HPDE6-E6E7 (cell line): ENCODE measurements around the gene B4GALT7.
"Not testable (repeated sequence)": the region's sequence is repeated elsewhere in the genome, so short reads cannot be mapped to it uniquely, and the experiment has no call there.

Source experiments
- DNase-seq: peaks from one replicate; pipeline ENCODE4 v3.0.0; 2011; ENCODE audit warnings: missing footprints; ENCODE audit errors: extremely low spot score

Gene B4GALT7, protein sequence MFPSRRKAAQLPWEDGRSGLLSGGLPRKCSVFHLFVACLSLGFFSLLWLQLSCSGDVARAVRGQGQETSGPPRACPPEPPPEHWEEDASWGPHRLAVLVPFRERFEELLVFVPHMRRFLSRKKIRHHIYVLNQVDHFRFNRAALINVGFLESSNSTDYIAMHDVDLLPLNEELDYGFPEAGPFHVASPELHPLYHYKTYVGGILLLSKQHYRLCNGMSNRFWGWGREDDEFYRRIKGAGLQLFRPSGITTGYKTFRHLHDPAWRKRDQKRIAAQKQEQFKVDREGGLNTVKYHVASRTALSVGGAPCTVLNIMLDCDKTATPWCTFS

GRCh38 chr5:177599731-177600507, at the start of gene B4GALT7:
Gene B4GALT7, plus strand, starts transcription at chr5:177600132. Its CDS starts 79 bp downstream, at chr5:177600211.
- DNase-seq, result peak; percentile 72

GRCh38 chr5:177552839-177553455, 47.0 kb upstream of the B4GALT7 start:
- no peak for DNase-seq

DNA sequence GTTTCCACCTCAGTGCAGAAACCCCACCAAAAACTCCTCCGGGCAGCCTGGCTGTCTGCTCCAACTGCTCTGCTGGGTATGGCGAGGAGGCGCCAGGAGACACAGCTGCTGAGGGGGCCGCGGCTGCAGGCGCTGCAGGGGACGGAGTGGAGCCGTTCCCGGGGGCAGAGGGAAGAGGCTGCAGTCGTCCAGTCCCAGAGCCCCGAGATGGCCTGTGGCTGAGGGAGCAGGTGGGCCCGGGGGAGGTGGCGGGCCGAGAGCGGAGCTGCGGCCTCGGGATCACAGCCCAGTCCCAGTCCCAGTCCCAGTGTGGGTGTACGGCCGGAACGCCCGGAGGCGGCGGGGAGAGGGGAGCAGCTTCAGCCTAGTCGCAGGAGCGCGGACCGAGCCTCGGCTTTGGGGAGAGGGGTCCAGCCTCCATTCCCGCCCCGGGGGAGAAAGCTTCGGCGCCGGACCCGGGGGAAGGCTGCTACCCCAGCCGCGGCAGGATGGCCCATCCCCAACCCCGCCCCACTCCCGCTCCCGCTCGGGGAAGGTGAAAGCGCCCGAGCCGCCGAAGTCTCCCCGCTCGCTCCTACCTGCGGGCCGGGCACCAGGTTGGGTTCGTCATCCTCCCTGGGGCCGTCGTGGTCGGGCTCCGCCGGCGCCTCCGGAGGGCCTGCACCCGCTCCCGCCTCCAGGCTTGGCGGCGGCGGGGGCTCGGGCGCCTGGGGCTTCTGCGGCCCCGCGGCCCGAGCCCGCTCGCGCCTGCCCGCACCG, 46.1 kb upstream of the B4GALT7 start:
- peak; percentile 65 for DNase-seq

GRCh38 chr5:177554474-177555111, 45.3 kb upstream of the B4GALT7 start, which contains the start of gene FAM193B:
Gene FAM193B, minus strand, starts transcription at chr5:177554563. Its CDS starts 105 bp downstream, at chr5:177554458.
- DNase-seq, result peak; percentile 95

DNA sequence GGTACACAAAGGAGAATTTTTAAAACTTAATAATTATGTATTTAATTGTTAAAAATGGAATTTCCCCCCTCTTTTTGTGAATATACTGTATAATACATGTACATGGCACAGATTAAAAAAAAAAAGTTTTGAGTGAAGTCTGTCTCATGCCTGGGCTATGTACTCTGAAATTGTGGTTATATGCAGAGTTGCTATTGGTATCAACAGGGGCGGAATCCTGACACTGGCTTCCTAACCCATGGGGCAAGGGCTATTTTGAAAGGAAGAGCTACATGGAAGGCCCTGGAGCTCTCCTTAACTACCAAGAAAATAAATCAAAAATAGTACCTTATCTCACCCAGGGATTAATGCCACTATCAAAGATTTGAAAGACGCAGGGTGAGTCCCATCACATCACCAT, 44.7 kb upstream of the B4GALT7 start:
- DNase-seq, result no peak

DNA sequence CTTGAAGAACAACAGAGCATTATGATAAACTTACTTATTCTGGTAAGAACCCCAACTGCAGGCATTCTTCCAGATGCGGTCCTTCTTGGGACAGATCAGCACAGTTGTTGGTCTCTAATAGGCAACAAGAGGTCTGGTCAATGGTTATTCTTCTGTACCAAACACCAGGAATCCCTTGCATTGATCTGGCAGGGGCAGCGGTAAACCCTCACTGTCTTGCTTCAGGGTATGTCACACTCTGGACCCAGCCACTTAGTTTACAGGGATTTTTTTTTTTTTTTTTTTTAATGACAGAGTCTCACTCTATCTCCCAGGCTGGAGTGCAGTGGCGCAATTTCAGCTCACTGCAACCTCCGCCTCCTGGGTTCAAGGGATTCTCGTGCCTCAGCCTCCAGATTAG, 44.3 kb upstream of the B4GALT7 start:
- DNase-seq, result no peak

- DNase-seq, result no peak
These were observed 42.8 kb upstream of the B4GALT7 start for GRCh38 chr5:177557041-177557647.

DNA sequence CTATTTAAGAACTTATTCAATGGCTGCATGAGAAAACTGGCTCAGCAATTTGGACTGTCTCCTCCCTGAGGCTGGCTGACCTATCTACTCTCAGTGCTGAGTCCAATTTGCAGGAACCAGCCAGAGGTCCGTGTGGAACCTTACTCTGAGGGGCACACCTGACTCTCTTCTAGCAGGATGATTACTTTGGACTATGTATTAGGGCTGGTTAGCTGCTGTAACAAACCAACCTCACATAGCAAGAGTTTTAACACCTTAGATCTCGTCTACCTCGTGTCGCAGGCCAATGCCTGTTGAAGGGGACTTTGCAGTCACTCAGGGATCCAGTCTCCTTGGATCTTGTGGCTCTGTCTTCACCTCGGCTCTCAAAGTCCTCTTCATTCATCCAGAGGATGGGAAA, 42.1 kb upstream of the B4GALT7 start:
- no peak for DNase-seq

DNA sequence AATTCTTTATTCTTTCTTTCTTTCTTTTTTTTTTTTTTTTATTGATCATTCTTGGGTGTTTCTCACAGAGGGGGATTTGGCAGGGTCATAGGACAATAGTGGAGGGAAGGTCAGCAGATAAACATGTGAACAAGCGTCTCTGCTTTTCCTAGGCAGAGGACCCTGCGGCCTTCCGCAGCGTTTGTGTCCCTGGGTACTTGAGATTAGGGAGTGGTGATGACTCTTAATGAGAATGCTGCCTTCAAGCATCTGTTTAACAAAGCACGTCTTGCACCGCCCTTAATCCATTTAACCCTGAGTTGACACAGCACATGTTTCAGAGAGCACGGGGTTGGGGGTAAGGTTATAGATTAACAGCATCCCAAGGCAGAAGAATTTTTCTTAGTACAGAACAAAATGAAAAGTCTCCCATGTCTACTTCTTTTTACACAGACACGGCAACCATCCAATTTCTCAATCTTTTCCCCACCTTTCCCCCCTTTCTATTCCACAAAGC, 40.4 kb upstream of the B4GALT7 start:
- not testable (repeated sequence) for DNase-seq

DNA sequence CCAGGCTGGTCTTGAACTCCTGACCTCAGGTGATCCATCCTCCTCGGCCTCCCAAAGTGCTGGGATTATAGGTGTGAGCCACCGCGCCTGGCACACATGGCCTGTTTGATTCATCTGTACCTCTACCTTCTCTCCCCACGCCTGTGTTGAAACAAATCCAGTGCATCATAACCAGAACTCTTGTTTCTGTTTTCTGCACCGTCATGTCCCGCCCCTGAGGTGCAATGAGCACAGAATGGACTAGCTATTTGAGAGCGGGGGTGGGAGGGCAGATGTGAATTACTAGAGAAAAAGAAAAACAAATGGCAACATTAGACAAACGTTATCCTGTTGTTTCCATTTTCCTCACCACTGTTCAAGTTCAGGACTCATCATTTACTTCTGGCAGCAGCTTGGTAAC, 34.9 kb upstream of the B4GALT7 start:
- DNase-seq, result no peak

GRCh38 chr5:177568326-177568725, 31.6 kb upstream of the B4GALT7 start:
- DNase-seq, result no peak

GRCh38 chr5:177569894-177570293, 30.0 kb upstream of the B4GALT7 start:
- no peak for DNase-seq

GRCh38 chr5:177575488-177575887, 24.4 kb upstream of the B4GALT7 start:
- DNase-seq, result no peak

DNA sequence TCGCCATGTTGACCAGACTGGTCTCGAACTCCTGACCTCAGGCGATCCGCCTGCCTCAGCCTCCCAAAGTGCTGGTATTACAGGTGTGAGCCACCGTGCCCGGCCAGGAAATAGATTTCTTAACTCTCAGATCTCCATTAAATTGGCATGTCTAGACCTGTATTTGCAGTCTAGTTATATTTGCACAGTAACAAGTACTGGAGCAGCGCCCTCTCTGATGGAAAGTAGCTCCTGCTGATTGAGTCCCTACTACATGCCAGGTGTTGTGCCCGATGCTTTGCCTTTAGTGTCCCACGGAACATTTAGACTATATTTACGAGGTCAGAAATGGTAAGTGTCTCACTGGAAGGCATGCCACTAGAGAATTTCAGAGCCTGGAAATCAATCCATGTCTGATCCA, 23.8 kb upstream of the B4GALT7 start:
- DNase-seq, result no peak

DNA sequence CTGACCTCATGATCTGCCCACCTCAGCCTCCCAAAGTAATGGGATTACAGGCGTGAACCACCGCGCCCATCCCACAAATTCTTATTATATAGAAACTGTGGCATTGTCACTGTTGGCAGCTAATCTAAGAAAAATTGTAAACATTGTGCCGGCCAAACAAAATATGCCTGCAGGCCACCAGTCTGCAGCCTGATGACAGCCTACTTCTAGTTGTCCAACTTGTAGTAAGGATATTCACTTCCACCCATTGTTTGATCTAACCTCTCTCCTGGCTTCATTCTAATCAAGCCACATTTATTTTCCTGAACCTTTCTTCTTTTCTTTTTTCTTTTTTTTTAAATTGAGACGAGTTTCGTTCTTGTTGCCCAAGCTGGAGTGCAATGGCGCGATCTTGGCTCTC, 21.6 kb upstream of the B4GALT7 start:
- no peak for DNase-seq

DNA sequence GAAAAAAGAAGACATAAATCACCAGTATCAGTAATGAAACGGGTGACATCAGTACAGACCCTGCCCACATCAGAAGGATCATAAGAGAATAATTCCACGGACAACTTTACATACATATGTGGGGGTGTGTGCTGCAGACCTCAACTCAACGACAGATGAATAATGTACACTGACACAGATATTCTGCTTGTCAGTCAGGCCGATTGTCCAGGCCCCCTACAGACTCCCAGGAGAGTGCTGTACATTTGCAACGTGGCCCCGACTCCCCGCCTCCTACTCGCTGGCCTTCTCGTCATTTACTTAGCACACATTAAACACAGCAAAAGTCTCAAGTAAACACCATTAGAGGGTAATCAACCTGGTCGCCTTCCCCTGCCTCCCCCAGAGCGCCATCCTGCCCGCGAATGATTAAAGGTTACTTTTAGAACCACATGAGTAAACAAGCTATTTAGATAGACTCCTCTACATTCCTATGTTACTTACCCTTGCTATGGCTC, 11.5 kb upstream of the B4GALT7 start:
- no peak for DNase-seq

DNA sequence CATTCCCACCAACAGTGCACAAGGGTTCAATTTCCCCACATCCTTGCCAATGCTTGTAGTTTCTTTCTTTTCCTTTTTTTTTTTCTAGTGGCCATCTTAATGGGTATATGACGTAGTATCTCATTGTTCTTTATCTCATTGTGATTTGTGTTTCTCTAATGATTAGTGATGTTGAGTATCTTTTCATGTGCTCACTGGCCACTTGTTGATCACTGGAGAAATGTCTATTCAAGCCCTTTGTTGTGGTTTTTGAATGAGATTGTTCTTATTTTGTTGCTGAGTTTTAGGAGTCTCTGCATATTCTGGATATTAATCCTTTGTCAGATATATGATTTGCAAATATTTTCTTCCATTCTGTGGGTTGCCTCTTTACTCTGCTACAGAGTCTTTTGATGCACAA, 9.5 kb upstream of the B4GALT7 start:
- DNase-seq, result no peak

DNA sequence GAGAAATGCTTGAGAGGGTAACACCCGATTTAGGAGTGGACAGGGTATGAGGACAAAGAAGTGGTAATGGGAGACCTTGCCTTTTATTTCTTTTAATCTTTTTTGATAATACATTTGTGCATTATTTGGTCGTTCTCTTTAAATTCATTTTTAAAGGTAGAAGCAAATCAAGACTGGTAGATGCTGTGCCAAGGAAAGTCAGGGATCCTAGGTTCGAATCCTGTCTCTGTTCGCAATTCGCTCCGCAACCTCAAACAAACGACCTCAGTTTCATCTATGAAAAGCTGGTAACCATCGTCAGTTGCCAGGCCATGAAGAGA, 8.3 kb upstream of the B4GALT7 start:
- DNase-seq, result no peak

DNA sequence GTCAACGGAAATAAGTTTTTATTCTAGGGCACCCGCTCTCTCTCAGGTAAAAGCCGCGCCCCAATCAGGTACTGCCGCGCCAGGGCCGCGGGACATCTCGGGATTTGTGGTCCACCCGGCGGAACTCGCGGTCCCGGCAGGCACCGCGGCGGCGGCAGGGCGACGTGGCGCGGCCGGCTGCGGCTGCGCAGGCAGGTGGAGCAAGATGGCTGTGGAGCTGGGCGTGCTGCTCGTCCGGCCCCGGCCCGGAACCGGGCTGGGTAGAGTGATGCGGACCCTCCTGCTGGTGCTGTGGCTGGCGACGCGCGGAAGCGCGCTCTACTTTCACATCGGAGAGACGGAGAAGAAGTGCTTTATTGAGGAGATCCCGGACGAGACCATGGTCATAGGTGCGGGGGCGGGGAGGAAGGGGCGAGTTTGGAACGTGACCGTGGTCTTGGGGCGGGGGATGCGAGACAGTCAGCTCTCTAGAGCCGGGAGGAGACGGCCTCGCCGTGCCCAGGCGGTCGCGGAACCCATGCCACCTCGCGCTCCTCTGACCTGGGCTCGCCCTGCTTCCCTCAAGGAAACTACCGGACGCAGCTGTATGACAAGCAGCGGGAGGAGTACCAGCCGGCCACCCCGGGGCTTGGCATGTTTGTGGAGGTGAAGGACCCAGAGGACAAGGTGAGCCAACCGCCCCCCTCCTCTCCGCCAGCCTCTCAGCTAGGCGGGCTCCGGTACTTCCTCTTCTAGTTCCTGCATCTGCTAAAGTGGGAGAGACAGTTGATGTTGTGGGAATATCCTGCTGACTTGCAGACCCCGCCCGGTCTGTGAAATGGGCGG, 7.7 kb upstream of the B4GALT7 start, which contains the start of gene TMED9:
TMED9 (plus strand) TSS at position 194 of the 825 bp plus-strand sequence; CDS start at position 206, 12 bp downstream.
- DNase-seq, result peak; percentile 91

- DNase-seq, result no peak
These were observed 7.0 kb upstream of the B4GALT7 start for GRCh38 chr5:177592905-177593304.
